NOMO-1 treated with dmso at 0.1 percent for 144 hours (cell line): ENCODE measurements around the gene SEMA6A.
A peak's percentile ranks its signal among the peaks of the same experiment; 100 is the strongest.

Experiments
- DNase-seq: peaks from one replicate; lab custom pipeline; 2025; ENCODE audit not compliant: unreplicated experiment; lab: John Stamatoyannopoulos, UW

Gene SEMA6A, protein sequence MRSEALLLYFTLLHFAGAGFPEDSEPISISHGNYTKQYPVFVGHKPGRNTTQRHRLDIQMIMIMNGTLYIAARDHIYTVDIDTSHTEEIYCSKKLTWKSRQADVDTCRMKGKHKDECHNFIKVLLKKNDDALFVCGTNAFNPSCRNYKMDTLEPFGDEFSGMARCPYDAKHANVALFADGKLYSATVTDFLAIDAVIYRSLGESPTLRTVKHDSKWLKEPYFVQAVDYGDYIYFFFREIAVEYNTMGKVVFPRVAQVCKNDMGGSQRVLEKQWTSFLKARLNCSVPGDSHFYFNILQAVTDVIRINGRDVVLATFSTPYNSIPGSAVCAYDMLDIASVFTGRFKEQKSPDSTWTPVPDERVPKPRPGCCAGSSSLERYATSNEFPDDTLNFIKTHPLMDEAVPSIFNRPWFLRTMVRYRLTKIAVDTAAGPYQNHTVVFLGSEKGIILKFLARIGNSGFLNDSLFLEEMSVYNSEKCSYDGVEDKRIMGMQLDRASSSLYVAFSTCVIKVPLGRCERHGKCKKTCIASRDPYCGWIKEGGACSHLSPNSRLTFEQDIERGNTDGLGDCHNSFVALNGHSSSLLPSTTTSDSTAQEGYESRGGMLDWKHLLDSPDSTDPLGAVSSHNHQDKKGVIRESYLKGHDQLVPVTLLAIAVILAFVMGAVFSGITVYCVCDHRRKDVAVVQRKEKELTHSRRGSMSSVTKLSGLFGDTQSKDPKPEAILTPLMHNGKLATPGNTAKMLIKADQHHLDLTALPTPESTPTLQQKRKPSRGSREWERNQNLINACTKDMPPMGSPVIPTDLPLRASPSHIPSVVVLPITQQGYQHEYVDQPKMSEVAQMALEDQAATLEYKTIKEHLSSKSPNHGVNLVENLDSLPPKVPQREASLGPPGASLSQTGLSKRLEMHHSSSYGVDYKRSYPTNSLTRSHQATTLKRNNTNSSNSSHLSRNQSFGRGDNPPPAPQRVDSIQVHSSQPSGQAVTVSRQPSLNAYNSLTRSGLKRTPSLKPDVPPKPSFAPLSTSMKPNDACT

GRCh38 chr5:116574367-116575325 lies at the start of gene SEMA6A:
TSS of gene SEMA6A (minus strand) at chr5:116574823. CDS start at chr5:116504944, 69,879 bp downstream.
- DNase-seq = peak; percentile 54

- DNase-seq = no peak
Measured at GRCh38 chr5:116622375-116623050, 47.9 kb upstream of the SEMA6A start.

DNA sequence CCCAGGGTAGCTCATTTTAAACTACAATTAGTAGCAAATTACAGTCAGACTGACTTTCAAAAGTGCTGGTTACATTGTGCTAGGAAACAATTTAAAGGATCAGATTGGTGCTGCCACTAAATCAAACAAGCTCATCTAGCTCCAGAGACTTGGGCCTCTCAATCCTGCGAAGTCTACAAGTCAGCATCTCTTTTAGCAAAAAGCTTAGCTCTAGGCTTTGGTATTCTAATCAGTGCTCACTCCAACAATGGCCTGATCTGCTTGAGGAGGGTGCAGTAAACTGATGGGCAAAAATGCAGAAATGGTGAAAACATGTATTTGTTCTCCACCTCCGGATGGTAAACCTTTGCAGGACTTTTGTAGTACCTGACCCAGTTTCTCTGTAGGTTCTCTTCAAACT lies 47.0 kb upstream of the SEMA6A start:
- no peak for DNase-seq

DNA sequence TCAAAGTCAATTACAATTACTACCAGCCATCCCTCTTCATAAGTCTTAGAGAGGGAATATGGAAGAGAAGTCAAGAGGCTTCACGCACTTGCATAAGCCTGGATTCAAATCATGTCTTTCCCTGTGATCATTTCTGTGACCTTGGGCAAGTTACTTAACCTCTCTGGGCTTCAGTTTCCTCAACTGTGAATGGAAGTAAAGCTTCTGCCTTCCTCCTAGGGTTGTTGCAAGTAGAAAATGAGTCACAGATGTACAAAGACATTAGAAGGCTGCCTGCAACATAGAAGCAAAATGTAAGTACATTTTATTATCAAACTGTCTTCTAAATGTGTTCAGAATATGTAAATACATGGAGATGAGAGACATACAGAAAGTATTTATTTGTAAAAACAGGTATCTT lies 42.3 kb upstream of the SEMA6A start:
- no peak for DNase-seq

GRCh38 chr5:116614603-116614920 lies 39.9 kb upstream of the SEMA6A start:
- DNase-seq = no peak

DNA sequence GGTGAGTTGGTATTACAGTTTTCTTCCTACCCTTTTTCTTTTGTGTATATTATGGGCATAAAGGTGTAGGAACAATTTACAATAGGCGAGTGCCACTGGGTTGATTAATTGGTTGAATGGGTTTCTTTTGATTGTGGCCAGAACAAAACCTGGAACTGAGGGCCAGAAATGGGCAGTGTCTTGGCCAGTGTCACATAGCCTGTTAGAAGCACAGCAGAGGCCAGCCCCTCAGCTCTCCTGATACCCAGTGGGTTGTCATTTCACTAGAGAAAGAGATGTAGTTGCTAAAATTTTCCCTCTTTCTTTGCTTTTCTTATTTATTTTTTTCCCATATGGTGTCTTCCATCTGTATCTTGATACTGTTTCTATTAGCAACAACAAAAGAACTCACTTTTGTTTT lies 38.8 kb upstream of the SEMA6A start:
- no peak for DNase-seq

GRCh38 chr5:116612431-116612830 lies 37.8 kb upstream of the SEMA6A start:
- no peak for DNase-seq

DNA sequence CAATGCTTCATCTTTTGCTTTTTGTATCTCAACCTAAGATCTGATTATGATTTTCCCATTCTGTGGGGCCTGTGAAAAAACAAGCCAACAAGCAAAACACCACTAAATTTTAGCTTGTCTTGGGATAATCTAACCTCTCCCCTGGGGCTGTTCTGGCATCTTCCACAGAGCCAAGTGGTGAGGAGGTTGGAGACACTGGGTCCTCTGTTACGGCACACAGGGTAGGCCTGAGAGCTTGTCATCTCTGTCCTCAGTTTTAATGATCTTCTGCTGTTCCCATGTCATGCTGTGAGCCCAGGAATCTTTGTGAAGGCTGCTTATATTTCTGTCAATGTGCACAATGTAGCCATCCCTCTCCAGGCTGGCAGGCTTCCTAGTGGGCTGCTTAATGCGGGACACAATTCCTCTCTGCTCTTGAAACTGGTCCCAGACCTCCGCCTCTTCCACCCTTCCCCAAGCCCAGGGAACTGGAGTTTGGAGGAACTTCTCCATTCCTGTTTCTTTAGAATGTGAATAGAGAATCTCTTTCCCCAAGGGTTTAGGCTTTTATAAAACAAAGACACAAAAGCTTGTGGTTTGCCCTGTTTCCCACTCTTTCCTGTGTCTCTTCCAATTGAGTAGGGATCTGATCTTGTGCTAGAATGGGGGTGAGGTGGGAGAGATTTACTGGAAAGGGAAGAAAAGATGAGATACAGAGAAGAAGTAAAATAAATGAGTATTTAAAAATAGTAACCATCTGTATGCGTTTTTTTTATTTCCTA lies 30.9 kb upstream of the SEMA6A start:
- DNase-seq = no peak

GRCh38 chr5:116604805-116605204 lies 30.2 kb upstream of the SEMA6A start:
- DNase-seq = no peak

- no peak for DNase-seq
Measured at GRCh38 chr5:116600876-116601275, 26.3 kb upstream of the SEMA6A start.

DNA sequence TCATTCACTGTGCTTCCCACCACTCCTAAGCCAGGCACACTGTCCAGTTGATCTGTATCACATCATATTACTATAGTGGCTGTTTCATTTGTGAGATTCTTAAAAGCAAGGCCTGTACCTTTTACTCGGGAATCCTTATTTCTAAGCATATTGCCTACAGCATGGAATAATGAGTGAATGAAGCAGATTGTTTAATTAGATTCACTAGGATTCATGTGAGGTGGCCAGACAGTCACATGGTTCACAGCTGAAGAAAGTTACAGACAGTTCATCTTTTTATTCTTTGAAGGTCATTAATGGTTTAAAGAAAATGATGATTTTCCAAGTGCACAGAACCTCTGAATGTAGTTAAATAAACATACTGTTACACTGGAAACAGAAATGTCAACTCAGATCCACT lies 24.3 kb upstream of the SEMA6A start:
- DNase-seq = no peak

GRCh38 chr5:116595498-116595897 lies 20.9 kb upstream of the SEMA6A start:
- DNase-seq = no peak

DNA sequence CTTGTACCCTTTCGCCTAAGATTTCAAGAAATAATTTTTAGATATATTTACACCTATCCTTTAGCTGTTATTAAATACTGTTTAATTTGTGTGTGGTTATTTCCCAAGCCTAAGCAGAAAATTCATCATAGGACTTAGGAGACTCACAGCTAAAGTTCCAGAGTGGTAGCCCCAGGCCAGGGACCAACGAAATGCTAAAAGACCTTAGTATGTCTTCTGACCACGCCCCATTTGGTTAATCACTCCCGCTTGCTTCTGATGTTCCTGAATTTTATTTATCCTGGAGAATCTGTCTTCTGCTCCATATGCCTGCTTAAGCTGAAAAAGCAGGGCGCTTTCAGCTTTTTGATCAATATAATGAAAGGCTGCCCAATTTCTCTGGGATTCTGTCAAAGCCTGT lies 18.7 kb upstream of the SEMA6A start:
- DNase-seq = no peak

- DNase-seq = no peak
Measured at GRCh38 chr5:116585227-116585626, 10.6 kb upstream of the SEMA6A start.

DNA sequence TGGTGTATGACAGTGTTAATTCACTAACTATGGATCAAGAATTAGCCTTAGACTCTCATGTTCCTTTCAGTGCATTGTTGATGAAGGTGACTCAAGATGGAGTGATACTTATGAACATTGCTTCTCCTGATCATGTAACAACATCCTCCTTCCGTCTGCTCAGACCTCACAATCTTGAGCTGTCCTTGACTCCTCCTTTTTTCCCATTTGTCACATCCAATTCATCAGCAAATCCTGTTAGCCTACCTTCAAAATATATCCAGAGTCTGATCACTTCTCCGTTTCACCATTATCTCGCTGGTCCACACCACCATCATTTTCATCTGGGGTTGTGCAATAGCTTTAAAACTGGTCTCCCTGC lies 9.2 kb upstream of the SEMA6A start:
- no peak for DNase-seq

GRCh38 chr5:116583085-116583861 lies 8.7 kb upstream of the SEMA6A start:
- DNase-seq = no peak

DNA sequence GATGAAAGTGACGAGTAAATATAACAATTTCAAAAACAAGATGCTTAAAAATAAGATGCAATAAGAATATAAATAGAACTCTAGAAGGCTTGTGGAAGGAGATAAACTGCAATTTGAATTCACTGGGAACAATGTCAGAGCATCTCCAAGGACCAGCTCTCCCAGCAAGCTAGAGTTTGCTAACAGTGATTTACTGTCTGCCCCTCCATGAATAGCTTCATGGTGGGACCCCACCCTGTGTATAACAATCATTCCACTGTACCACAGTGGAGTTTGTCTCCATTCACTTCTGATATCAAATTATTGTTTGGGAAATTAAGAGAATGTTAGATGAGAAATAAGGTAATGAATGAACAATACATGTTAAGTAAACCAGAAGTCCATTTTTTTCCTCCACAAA lies 7.3 kb upstream of the SEMA6A start:
- no peak for DNase-seq

DNA sequence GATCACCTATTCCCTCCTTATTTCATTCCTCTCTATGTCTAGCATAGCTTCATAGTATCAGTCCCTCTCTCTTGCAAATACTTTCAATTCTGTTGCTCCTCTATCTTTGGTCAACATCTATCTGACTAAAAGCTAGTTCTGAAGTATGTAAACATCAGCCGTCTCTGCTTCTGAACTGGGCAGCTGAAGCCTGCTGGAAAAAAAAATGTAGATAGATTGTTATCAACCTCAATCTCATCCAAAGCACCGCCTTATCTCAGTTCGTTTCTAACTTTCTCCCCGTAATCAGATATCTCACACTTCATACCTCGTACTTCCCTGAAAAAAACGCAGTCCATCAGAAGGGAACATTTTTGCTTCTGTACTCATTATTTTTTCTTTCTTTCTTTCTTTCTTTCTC lies 4.5 kb upstream of the SEMA6A start:
- no peak for DNase-seq

DNA sequence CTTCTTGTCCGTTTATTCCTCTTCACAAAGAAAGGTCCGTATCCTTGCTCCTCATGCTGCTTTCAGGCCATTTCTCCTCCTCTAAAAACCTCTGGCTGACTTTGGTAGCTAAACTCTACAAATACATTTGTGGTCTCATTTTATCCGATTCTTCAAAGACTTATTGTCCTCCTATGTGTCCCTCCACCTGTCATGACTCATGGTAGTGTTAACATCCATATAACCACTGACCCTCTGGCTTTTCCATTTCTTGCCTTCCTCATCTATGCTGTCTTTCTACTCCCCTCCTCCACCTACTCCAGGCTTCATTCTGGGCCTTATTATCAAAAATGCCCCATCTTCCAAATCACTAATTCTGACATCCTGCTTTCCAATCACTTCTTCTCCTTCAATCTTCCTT lies 4.1 kb upstream of the SEMA6A start:
- no peak for DNase-seq
